ENCODE measurements around the gene SLC1A3.

Gene SLC1A3

GRCh38 chr5:36722900-36723299 is 116.5 kb downstream of the SLC1A3 start:
- DNase-seq = no peak

- DNase-seq = peak; percentile 54 to 71
Measured at GRCh38 chr5:36723912-36724311, 117.5 kb downstream of the SLC1A3 start.

- peak; percentile 84 to 86 for DNase-seq
Measured at GRCh38 chr5:36724467-36725332, 118.3 kb downstream of the SLC1A3 start.

- DNase-seq = no peak
Measured at GRCh38 chr5:36726317-36726716, 119.9 kb downstream of the SLC1A3 start.

GRCh38 chr5:36726767-36727166 is 120.4 kb downstream of the SLC1A3 start:
- DNase-seq = no peak

- DNase-seq = peak; percentile 58 to 92
Measured at GRCh38 chr5:36728697-36729543, 122.5 kb downstream of the SLC1A3 start.

GRCh38 chr5:36730537-36731216 is 124.3 kb downstream of the SLC1A3 start:
- no peak for DNase-seq

- no peak for DNase-seq
Measured at GRCh38 chr5:36733183-36733582, 126.8 kb downstream of the SLC1A3 start.

GRCh38 chr5:36734422-36734821 is 128.0 kb downstream of the SLC1A3 start:
- DNase-seq = no peak

- no peak for DNase-seq
Measured at GRCh38 chr5:36735891-36736290, 129.5 kb downstream of the SLC1A3 start.

All from inflammatory macrophage treated with lipopolysaccharide for 1 hour (primary cell).